CD4-positive, alpha-beta T cell (primary cell): ENCODE measurements around the gene BEND7. TPM values are rescaled to one million over a fixed set of nuclear protein-coding genes. Genes with fewer than 3 reads are reported as not detected.
"Not testable (repeated sequence)": the region's sequence is repeated elsewhere in the genome, so short reads cannot be mapped to it uniquely, and the experiment has no call there.

Experiments
- ATAC-seq: fragments of 200-7000 bp; cut with Tn5 transposase; one replicate; pipeline ENCODE4 v1.10.0; 2022; ENCODE audit warnings: mild to moderate bottlenecking; ENCODE audit not compliant: poor library complexity
- CTCF ChIA-PET: fragments of 350-600 bp; sonication (Branson Sonifier 250); formaldehyde crosslinking; loops from one replicate; lab custom pipeline; 2021; ENCODE audit warnings: antibody characterized with exemption, inconsistent platforms; lab: Charles Lee
- POLR2A ChIA-PET: fragments of 350-600 bp; sonication (Branson Sonifier 250); formaldehyde crosslinking; loops from one replicate; lab custom pipeline; 2021; ENCODE audit warnings: antibody characterized with exemption, inconsistent platforms; lab: Charles Lee
- DNase-seq, 14 experiments: peaks; one replicate each; pipeline ENCODE4 v3.0.0-alpha.2; 2013 to 2020; ENCODE audit warnings: mixed read lengths in 2 of 14
- H3K27ac ChIP-seq, 2 donors: one replicate each; pipeline versions ENCODE4 v1.5.1 to v1.7.0; 2013; ENCODE audit warnings: low read length in 2 of 2, low read depth in 1 of 2, mild to moderate bottlenecking in 1 of 2
- H3K27me3 ChIP-seq, 2 experiments: 1 replicate in 1 of 2; 2 replicates in 1 of 2; pipeline versions ENCODE4 v1.6.1 to v1.7.0; 2013; ENCODE audit warnings: low read length in 2 of 2, control low read depth in 1 of 2, mild to moderate bottlenecking in 1 of 2, moderate library complexity in 1 of 2; ENCODE audit not compliant: insufficient read depth in 2 of 2, control insufficient read depth in 1 of 2
- H3K36me3 ChIP-seq: one replicate; pipeline ENCODE4 v1.6.1; 2013; ENCODE audit warnings: low read length, control low read depth; ENCODE audit not compliant: insufficient read depth
- H3K4me1 ChIP-seq: one replicate; pipeline ENCODE4 v1.6.1; 2013; ENCODE audit warnings: low read length, control low read depth; ENCODE audit not compliant: insufficient read depth
- H3K4me3 ChIP-seq: one replicate; pipeline ENCODE4 v1.5.1; 2013; ENCODE audit warnings: mild to moderate bottlenecking, low read length, moderate library complexity
- H3K9me3 ChIP-seq, 2 experiments: 1 replicate in 1 of 2; 2 replicates in 1 of 2; pipeline versions ENCODE4 v1.6.1 to v1.7.0; 2013; ENCODE audit warnings: low read length in 2 of 2, mild to moderate bottlenecking in 2 of 2, control low read depth in 1 of 2, moderate library complexity in 1 of 2; ENCODE audit not compliant: control insufficient read depth in 1 of 2, insufficient read depth in 1 of 2
- H3K27ac Mint-ChIP-seq: one replicate; pipeline ENCODE4 v1.8.0; 2020; ENCODE audit warnings: mixed read lengths
- H3K27me3 Mint-ChIP-seq: one replicate; pipeline ENCODE4 v1.8.0; 2021; ENCODE audit warnings: mixed read lengths
- H3K36me3 Mint-ChIP-seq: one replicate; pipeline ENCODE4 v1.8.0; 2021; ENCODE audit warnings: low read depth, mixed read lengths
- H3K4me1 Mint-ChIP-seq: one replicate; pipeline ENCODE4 v1.8.0; 2021; ENCODE audit warnings: low read depth, mixed read lengths
- H3K4me3 Mint-ChIP-seq: one replicate; pipeline ENCODE4 v1.8.0; 2020; ENCODE audit warnings: mild to moderate bottlenecking, mixed read lengths
- H3K9me3 Mint-ChIP-seq: one replicate; pipeline ENCODE4 v1.8.0; 2020; ENCODE audit warnings: mixed read lengths
- intact Hi-C, 2 experiments: fragments of 100-400 bp; cut with DNase I in 1 of 2; cut with micrococcal nuclease in 1 of 2; formaldehyde crosslinking; loops; one replicate each; pipeline versions ENCODE4 v1.15.1 to v1.9.0; 2023 to 2025; cut with DNase I, micrococcal nuclease
- total RNA-seq, 174 experiments: library from RNA in 2 of 174; stranded (reverse) in 2 of 174; gene quantifications; one replicate each; pipeline ENCODE4 v1.2.3 and lab custom pipeline; 2021 to 2026
- TF ChIP-seq, protein P1 (sequence below): fragments of 200-600 bp; IDR thresholded peaks from one replicate; pipeline ENCODE4 v1.8.0; 2022; ENCODE audit warnings: antibody characterized with exemption, mild to moderate bottlenecking

The BEND7 gene
- total RNA-seq, 2 experiments from 2014 or later: not detected

- H3K27ac Mint-ChIP-seq: no peak overlapping the region
- peaks cover 10 to 26% of the 10 kb centered on the region in 2 experiments for H3K9me3 ChIP-seq
- POLR2A ChIA-PET: no interaction called here
- DNase-seq (no peak), ATAC-seq (no peak)
- TF ChIP-seq, protein P1, sequence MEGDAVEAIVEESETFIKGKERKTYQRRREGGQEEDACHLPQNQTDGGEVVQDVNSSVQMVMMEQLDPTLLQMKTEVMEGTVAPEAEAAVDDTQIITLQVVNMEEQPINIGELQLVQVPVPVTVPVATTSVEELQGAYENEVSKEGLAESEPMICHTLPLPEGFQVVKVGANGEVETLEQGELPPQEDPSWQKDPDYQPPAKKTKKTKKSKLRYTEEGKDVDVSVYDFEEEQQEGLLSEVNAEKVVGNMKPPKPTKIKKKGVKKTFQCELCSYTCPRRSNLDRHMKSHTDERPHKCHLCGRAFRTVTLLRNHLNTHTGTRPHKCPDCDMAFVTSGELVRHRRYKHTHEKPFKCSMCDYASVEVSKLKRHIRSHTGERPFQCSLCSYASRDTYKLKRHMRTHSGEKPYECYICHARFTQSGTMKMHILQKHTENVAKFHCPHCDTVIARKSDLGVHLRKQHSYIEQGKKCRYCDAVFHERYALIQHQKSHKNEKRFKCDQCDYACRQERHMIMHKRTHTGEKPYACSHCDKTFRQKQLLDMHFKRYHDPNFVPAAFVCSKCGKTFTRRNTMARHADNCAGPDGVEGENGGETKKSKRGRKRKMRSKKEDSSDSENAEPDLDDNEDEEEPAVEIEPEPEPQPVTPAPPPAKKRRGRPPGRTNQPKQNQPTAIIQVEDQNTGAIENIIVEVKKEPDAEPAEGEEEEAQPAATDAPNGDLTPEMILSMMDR: no peak
- no peaks in the 10 kb centered on the region for H3K4me1 Mint-ChIP-seq
- CTCF ChIA-PET: no interaction called here
- H3K4me1 ChIP-seq: no peaks in the 10 kb centered on the region
- intact Hi-C loops: no loop called here
- H3K27me3 Mint-ChIP-seq: peaks cover 63% of the 10 kb centered on the region
- H3K36me3 ChIP-seq: no peaks in the 10 kb centered on the region
- no peak overlapping the region for H3K27ac ChIP-seq
- H3K4me3 Mint-ChIP-seq: no peak overlapping the region
- peaks cover 6 to 12% of the 10 kb centered on the region in 2 experiments for H3K27me3 ChIP-seq
- no peak overlapping the region for H3K4me3 ChIP-seq
- H3K9me3 Mint-ChIP-seq: peaks cover 14% of the 10 kb centered on the region
- no peaks in the 10 kb centered on the region for H3K36me3 Mint-ChIP-seq
Observed at GRCh38 chr10:13550802-13551201, 22.0 kb upstream of the BEND7 start.

- H3K27me3 ChIP-seq: peaks cover 15 to 22% of the 10 kb centered on the region in 2 experiments
- no peak overlapping the region for H3K4me3 ChIP-seq
- intact Hi-C loops: no loop called here
- no peak for ATAC-seq
- peaks cover 0 to 3% of the 10 kb centered on the region in 2 experiments for H3K9me3 ChIP-seq
- ChIA-PET CTCF (no interaction called here), POLR2A (no interaction called here)
- Mint-ChIP-seq H3K27me3 (peaks cover 75% of the 10 kb centered on the region), H3K9me3 (peaks cover 2% of the 10 kb centered on the region), H3K36me3 (no peaks in the 10 kb centered on the region), H3K4me3 (no peak overlapping the region), H3K4me1 (no peaks in the 10 kb centered on the region), H3K27ac (no peak overlapping the region)
- H3K27ac ChIP-seq: no peak overlapping the region
- no peak for DNase-seq
- H3K4me1 ChIP-seq: no peaks in the 10 kb centered on the region
- TF ChIP-seq, protein P1: no peak
- no peaks in the 10 kb centered on the region for H3K36me3 ChIP-seq
Observed at GRCh38 chr10:13542533-13542932, 13.7 kb upstream of the BEND7 start.

DNA sequence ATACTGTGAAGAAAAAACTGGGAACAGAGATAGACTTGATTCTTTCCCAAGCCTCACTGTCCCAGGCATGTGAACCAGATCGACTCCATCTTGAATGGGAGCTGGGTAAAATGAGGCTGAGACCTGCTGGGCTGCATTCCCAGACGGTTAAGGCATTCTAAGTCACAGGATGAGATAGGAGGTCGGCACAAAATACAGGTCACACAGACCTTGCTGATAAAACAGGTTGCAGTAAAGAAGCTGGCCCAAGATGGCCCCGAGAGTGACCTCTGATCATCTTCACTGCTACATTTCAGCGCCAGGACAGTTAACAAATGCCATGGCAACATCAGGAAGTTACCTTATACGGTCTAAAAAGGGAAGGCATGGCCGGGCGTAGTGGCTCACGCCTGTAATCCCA is 9.2 kb upstream of the BEND7 start:
- H3K27me3 Mint-ChIP-seq: peaks cover 77% of the 10 kb centered on the region

More for the DNA sequence above, 9.2 kb upstream of the BEND7 start:
- ATAC-seq, POLR2A ChIA-PET, DNase-seq, H3K4me1 Mint-ChIP-seq, H3K4me1 ChIP-seq, H3K4me3 Mint-ChIP-seq, H3K9me3 ChIP-seq, H3K4me3 ChIP-seq, H3K36me3 ChIP-seq, H3K36me3 Mint-ChIP-seq, H3K27ac ChIP-seq, intact Hi-C loops, H3K9me3 Mint-ChIP-seq, H3K27ac Mint-ChIP-seq, CTCF ChIA-PET: not testable (repeated sequence)
- peaks cover 10 to 31% of the 10 kb centered on the region in 2 experiments for H3K27me3 ChIP-seq
